ENCODE measurements around the gene TLR7.

The TLR7 gene

DNA sequence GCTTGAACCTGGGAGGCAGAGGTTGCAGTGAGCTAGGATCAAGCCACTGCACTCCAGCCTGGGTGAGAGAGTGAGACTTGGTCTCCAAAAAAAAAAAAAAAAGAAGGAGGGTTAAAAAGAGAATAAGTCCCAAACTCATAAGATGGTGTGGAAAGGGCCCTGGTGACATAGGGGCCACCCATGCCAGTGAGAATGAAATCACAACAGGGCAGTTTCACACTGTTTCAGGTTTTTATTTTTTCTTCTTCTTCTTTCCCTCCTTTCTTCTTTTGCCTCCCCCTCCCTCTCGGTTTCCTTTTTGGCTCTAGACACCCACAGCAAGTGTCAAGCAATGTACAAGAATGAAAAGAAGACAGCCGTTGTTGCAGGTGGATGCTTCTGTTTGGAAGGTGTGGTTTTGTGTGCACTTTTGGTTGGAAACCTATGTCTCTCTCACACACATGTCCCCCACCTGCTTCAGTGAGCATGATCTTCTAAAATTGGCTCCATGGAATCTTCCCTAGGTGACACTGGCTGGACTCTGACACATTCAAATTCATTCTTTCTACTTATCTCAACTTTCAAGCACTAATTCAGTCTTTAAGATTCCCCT, 25.1 kb downstream of the TLR7 start:
- no peak for DNase-seq

GRCh38 chrX:12892716-12893115, 25.8 kb downstream of the TLR7 start:
- DNase-seq: no peak

DNA sequence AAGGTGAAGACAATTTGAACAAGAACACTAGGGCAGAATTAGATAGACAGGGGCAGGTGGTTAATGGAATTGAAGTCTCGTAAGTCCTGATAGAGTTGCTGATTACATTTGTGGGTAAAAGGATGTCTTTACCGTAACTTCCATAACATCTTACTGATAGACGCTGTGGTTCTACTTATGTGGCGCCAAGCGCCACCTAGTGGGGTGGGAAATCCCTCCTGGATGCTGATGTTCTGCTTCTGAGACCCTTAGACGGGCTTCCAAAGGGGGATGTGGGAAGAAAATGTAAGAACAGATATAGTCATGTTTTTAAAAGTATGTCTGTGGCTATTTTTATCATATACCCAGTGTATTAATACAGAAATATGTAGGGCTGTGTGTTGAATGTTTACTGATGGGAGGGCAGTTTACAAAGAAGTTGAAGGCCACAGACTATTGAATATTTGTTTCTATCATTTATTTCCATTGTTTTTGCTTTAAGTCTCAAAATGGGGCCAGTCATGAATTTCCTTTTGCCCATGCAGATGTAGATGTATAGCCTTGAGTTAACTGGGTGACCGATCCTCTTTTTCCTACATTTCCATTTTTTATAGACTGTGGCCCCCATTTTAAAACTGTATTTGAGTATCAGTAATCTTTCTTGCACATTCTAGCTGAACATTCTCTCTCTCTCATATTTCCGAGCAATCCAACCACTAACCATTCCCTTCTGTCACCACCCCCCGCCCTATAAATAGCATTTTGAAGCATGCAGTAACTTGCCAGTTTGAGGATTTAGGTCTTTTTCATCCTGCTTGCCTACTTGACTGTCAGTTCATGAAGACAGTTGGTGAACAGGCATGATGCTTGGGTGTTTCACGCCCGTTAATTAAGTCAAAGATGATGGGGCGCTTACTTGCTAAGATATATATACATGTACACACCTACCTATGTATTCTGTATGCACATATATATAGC, 27.5 kb downstream of the TLR7 start:
- DNase-seq: no peak

- DNase-seq: no peak
These were observed 29.0 kb downstream of the TLR7 start for GRCh38 chrX:12895866-12896265.

- DNase-seq: no peak
These were observed 30.1 kb downstream of the TLR7 start for GRCh38 chrX:12896935-12897334.

DNA sequence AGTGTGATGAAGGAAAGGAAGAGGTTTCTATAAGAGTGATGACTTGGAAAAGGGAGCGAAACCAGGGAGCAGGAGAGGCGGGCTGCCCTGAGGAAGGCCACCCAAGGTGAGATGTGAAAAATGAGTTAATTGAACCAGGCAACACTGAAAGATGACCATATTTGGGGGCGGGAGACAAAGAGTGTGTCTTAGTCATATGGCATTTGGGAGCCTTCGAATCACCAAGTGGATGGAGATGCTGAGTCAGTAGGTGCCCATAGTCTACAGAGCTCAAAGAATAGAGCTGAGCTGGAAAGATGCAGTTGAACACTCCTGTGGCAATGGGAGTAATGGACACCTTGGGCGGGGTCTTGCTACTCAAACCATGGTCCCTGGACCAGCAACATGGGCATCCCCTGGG, 31.2 kb downstream of the TLR7 start:
- no peak for DNase-seq

- no peak for DNase-seq
These were observed 32.6 kb downstream of the TLR7 start for GRCh38 chrX:12899506-12899905.

DNA sequence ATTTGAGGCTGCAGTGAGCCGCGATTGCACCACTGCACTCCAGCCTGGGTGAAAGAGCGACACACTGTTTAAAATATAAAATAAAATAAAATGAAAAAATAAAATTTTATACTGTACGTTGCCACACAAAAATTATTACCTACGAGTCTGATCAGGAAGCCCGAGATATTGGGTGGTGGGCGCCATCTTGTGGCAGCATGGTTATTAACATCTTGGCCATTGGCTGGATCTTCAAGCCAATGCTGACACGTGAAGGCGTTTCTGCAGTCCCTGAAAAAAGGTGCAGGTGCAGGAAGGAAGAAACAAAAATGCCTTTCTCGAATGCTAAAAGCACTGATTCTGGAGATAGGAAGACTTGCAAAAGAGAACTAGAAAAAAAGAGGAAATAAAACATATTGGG, 34.6 kb downstream of the TLR7 start:
- DNase-seq: no peak

GRCh38 chrX:12903646-12904045, 36.8 kb downstream of the TLR7 start:
- DNase-seq: no peak

- no peak for DNase-seq
These were observed 39.3 kb downstream of the TLR7 start, which contains the start of gene TLR8 for GRCh38 chrX:12906046-12906761. TLR8 (plus strand) TSS chrX:12906620; CDS start chrX:12906707, 87 bp downstream.

GRCh38 chrX:12910423-12911121, 43.7 kb downstream of the TLR7 start:
- no peak for DNase-seq

- no peak for DNase-seq
These were observed 44.2 kb downstream of the TLR7 start for GRCh38 chrX:12911122-12911470.

DNA sequence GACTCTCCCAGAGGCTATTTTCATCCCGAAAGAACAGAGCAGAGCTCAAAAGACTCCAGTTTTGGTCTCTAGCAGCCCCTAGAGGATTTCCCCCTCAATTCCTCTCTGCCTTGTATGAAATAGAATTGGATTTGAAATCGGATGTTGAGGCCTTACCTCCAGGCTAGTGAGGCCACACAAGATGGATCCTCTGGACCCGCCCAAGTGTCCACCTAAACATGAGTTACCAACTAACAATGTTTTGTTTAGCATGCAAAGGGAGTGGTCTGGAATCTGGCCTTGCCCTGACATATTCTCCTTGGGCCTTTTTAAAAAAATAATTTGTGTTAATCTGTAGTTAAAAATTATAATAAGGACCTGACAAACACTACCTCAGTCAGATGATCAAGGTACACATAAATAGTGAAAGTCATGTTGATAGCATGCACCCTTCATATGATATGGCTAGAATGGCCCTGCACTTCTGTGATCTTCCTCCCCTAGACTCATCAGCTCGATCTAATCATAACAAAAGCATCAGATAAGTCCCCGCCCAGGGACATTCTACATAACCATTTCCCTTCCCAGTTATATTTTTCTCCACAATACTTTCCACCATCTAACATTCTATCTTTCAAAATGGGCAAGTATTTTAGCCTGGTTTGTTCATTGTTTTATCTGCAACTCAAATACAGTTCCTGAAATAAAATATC, 46.1 kb downstream of the TLR7 start:
- no peak for DNase-seq

- no peak for DNase-seq
These were observed 50.9 kb downstream of the TLR7 start for GRCh38 chrX:12917753-12918152.

DNA sequence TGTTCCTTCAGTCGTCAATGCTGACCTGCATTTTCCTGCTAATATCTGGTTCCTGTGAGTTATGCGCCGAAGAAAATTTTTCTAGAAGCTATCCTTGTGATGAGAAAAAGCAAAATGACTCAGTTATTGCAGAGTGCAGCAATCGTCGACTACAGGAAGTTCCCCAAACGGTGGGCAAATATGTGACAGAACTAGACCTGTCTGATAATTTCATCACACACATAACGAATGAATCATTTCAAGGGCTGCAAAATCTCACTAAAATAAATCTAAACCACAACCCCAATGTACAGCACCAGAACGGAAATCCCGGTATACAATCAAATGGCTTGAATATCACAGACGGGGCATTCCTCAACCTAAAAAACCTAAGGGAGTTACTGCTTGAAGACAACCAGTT, 52.2 kb downstream of the TLR7 start:
- DNase-seq: no peak

DNA sequence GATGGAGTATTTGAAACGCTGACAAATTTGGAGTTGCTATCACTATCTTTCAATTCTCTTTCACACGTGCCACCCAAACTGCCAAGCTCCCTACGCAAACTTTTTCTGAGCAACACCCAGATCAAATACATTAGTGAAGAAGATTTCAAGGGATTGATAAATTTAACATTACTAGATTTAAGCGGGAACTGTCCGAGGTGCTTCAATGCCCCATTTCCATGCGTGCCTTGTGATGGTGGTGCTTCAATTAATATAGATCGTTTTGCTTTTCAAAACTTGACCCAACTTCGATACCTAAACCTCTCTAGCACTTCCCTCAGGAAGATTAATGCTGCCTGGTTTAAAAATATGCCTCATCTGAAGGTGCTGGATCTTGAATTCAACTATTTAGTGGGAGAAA, 52.7 kb downstream of the TLR7 start:
- no peak for DNase-seq

DNA sequence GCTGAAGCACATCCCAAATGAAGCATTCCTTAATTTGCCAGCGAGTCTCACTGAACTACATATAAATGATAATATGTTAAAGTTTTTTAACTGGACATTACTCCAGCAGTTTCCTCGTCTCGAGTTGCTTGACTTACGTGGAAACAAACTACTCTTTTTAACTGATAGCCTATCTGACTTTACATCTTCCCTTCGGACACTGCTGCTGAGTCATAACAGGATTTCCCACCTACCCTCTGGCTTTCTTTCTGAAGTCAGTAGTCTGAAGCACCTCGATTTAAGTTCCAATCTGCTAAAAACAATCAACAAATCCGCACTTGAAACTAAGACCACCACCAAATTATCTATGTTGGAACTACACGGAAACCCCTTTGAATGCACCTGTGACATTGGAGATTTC, 54.1 kb downstream of the TLR7 start:
- no peak for DNase-seq

DNA sequence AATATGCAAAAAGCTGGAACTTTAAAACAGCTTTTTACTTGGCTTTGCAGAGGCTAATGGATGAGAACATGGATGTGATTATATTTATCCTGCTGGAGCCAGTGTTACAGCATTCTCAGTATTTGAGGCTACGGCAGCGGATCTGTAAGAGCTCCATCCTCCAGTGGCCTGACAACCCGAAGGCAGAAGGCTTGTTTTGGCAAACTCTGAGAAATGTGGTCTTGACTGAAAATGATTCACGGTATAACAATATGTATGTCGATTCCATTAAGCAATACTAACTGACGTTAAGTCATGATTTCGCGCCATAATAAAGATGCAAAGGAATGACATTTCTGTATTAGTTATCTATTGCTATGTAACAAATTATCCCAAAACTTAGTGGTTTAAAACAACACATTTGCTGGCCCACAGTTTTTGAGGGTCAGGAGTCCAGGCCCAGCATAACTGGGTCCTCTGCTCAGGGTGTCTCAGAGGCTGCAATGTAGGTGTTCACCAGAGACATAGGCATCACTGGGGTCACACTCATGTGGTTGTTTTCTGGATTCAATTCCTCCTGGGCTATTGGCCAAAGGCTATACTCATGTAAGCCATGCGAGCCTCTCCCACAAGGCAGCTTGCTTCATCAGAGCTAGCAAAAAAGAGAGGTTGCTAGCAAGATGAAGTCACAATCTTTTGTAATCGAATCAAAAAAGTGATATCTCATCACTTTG, 55.2 kb downstream of the TLR7 start:
- no peak for DNase-seq

- DNase-seq: no peak
These were observed 55.7 kb downstream of the TLR7 start for GRCh38 chrX:12922599-12922919.

- DNase-seq: no peak
These were observed 62.8 kb downstream of the TLR7 start for GRCh38 chrX:12929701-12930100.

- no peak for DNase-seq
These were observed 63.3 kb downstream of the TLR7 start for GRCh38 chrX:12930150-12930549.

- no peak for DNase-seq
These were observed 65.4 kb downstream of the TLR7 start for GRCh38 chrX:12932244-12932643.
